ENCODE measurements around the gene CD47. TPM values are rescaled to one million over a fixed set of nuclear protein-coding genes. Genes with fewer than 3 reads are reported as not detected.

The CD47 gene
- total RNA-seq: 100 to 1,000 TPM; 122 to 124 TPM

DNA sequence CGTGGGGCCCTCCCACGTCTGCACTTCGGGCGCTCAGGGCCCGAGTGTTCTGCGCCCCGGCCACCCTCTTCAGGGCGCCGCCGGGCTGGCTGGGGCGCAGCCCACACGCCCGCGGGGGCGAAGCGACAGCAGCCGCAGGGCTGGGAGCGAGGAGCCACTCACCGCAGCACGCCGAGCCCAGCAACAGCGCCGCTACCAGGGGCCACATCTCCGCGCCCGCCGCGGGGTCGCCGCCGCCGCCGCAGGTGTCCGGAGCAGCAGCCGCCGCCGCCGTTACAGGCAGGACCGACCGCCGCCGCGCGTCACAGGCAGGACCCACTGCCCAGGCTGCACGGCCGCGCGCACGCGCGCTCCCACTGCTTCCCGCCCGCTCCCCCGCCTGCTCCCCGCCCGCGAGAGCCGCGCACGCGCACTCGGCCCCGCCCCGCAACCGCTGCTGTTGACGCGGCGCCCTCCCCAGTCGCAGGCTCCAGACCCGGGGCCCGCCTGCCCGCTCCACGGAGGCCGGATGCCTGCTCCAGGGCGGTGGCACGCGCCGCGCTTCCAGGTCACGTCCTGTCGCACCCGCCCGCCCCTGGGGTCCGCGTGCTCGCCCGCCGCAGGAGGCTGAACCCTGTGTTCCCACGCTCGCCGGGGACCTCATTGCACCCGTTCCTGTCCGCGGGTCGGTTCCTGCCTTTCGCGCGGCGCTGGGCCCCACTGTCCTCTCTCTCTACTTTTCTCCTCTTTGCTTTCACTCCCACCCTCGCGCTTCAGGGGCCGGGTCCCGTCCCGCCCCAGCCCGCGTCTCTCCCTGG is at the start of gene CD47:
Gene CD47 (minus strand): TSS at position 331 of the 797 bp plus-strand sequence. CDS start 123 bp downstream, at position 208.
- peak; percentile 97 for DNase-seq
- intact Hi-C loops (cut with micrococcal nuclease): loop anchor here (2.0 to 5.0 kb wide), 2 partner anchors 568 to 731 kb away; partner anchors contain the start of genes BBX and TRAT1
- Mint-ChIP-seq H3K36me3 (peaks cover 9% of the 10 kb centered on the region), H3K4me1 (ENCODE audit: low read depth) (peaks cover 30% of the 10 kb centered on the region), H3K27me3 (no peaks in the 10 kb centered on the region), H3K9me3 (peaks cover 2% of the 10 kb centered on the region), H3K27ac (peak within 1 kb of the TSS; percentile 95), H3K4me3 (peak within 1 kb of the TSS; percentile 93)
- POLR2A ChIA-PET: interaction anchor here (0.8 to 12.0 kb wide), 9 partner anchors 15 to 205 kb away, joined by 3 to 147 read pairs (median 7); partner anchors contain the start of gene HHLA2
- CTCF ChIA-PET: no interaction called here

DNA sequence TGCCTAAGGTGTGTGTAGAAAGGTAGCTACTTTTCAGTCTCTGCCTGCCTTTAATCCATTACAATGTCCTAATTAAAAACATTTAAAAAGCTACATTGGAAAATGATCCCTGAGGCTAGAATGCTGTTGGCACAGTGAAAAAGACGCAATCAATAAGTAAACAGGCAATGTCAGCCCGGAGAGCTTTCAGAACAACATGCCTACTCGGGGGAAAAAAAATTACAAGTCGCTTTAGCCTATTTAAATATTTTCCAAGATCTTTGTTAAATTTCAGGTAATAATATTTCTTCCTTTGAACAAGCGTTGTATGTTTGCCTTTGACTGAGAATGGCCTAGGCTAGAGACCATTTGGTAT is 46.6 kb upstream of the CD47 start:
- intact Hi-C loops (cut with micrococcal nuclease): no loop called here
- peaks cover 67% of the 10 kb centered on the region for H3K36me3 Mint-ChIP-seq
- H3K9me3 Mint-ChIP-seq: no peaks in the 10 kb centered on the region
- ChIA-PET CTCF (interaction anchor here (1.3 to 1.4 kb wide), 2 partner anchors 16 to 350 kb away, joined by 3 to 4 read pairs; no protein-coding TSS in a partner anchor), POLR2A (no interaction called here)
- no peak overlapping the region for H3K4me3 Mint-ChIP-seq
- H3K27ac Mint-ChIP-seq: no peak overlapping the region
- DNase-seq: no peak
- peaks cover 48% of the 10 kb centered on the region for H3K4me1 Mint-ChIP-seq (ENCODE audit: low read depth)
- no peaks in the 10 kb centered on the region for H3K27me3 Mint-ChIP-seq

DNA sequence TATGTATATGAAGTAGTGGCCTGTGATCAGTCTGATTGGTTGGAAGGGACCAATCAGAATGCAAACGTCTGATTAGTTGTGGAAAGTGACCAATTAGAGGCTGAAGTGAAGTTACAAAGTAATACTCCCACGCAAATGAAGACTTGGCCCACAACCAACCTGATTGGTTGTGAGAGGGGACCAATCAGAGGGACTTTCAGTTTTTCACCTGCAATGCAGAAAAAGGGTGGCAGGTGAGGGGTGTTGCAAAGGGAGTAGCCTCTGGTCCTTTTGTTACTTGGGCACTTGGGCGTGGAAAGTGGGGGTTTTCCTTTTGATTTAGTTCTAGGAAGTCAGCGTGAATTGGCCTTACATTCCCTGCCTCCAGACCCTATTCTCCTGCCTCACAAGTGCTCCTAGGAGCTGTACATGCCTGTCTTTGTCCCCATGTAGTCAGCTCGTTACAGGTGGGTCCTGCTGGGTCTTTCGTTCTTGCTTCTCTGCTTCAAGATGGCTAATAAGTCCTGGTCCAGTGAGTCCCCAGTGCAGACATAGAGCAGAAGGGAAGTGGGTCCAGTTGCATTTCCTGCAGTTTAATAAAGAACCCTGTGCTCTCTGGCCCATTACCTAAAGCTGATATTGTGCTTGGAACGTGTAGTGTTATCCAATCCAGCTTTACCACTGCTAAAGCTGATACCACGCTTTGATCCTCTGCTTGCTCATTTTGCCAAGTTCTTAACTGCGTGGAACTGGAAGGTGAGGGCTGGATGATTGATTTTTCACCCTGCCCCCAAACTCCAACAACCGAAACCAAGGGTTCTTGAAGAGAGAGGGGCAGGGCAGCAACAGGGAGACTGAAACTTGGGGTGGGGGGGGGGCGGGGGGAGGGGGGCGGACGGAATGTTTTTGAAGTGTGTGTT is 46.0 kb upstream of the CD47 start:
- peaks cover 73% of the 10 kb centered on the region for H3K36me3 Mint-ChIP-seq
- ChIA-PET POLR2A (no interaction called here), CTCF (interaction anchor here (1.4 kb wide), 1 partner anchor 17 kb away, joined by 3 read pairs; no protein-coding TSS in a partner anchor)
- no peak overlapping the region for H3K4me3 Mint-ChIP-seq
- intact Hi-C loops (cut with micrococcal nuclease): no loop called here
- DNase-seq: no peak
- no peaks in the 10 kb centered on the region for H3K9me3 Mint-ChIP-seq
- peak overlapping the region; percentile 51 for H3K27ac Mint-ChIP-seq
- peaks cover 55% of the 10 kb centered on the region for H3K4me1 Mint-ChIP-seq (ENCODE audit: low read depth)
- no peaks in the 10 kb centered on the region for H3K27me3 Mint-ChIP-seq

DNA sequence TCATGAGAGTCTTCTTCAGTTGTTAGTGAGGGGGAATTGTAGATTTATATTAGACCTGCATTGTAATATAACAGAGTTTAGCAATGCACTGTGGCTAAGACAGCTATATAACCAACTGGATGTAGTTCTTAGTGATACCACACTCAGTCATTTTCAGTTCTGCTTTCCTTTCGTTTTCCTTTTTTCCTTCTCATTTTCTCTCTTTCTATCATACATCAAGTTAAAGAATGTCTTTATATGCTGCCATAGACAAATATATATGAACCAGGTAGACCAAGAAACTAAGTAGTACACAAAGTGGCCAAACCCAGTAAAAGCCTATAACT is 43.7 kb upstream of the CD47 start:
- POLR2A ChIA-PET: interaction anchor here (1.6 to 2.8 kb wide), 2 partner anchors 9 to 46 kb away, joined by 7 to 15 read pairs; no protein-coding TSS in a partner anchor
- CTCF ChIA-PET: interaction anchor here (1.1 kb wide), 1 partner anchor 23 kb away, joined by 3 read pairs; no protein-coding TSS in a partner anchor
- Mint-ChIP-seq H3K9me3 (no peaks in the 10 kb centered on the region), H3K36me3 (peaks cover 71% of the 10 kb centered on the region), H3K27ac (peak overlapping the region; percentile 85), H3K4me1 (ENCODE audit: low read depth) (peaks cover 76% of the 10 kb centered on the region), H3K27me3 (no peaks in the 10 kb centered on the region), H3K4me3 (peak overlapping the region; percentile 43)
- DNase-seq: no peak
- intact Hi-C loops (cut with micrococcal nuclease): loop anchor here (1.0 to 5.0 kb wide), 3 partner anchors 9 to 703 kb away; no protein-coding TSS in a partner anchor

- ChIA-PET CTCF (interaction anchor here (1.1 to 1.5 kb wide), 2 partner anchors 10 to 24 kb away, joined by 3 to 4 read pairs; no protein-coding TSS in a partner anchor), POLR2A (interaction anchor here (1.1 to 2.8 kb wide), 3 partner anchors 8 to 45 kb away, joined by 4 to 15 read pairs (median 7); no protein-coding TSS in a partner anchor)
- Mint-ChIP-seq H3K4me1 (ENCODE audit: low read depth) (peaks cover 81% of the 10 kb centered on the region), H3K36me3 (peaks cover 75% of the 10 kb centered on the region), H3K9me3 (no peaks in the 10 kb centered on the region), H3K4me3 (peak overlapping the region; percentile 43), H3K27me3 (no peaks in the 10 kb centered on the region), H3K27ac (peak overlapping the region; percentile 85)
- DNase-seq: no peak
- intact Hi-C loops (cut with micrococcal nuclease): loop anchor here (1.0 to 5.0 kb wide), 3 partner anchors 9 to 703 kb away; no protein-coding TSS in a partner anchor
Observed at GRCh38 chr3:108133858-108134554, 43.2 kb upstream of the CD47 start.

DNA sequence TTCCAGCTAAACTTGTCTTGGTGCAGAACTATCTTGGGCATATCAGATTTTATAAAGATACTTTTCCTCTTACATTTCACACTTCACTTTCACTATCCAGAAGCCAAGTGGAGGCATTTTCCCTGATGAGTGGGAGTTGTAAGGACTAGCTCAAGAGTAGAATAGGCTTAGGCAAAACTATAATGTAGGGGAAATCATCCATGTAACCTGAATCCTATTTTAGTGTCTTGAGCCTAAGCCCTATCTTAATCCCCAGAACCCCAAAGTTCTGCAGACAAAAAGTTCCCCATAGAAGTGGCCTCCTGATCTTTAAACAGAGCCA is 42.2 kb upstream of the CD47 start:
- Mint-ChIP-seq H3K36me3 (peaks cover 78% of the 10 kb centered on the region), H3K4me3 (peak overlapping the region; percentile 33)

DNA sequence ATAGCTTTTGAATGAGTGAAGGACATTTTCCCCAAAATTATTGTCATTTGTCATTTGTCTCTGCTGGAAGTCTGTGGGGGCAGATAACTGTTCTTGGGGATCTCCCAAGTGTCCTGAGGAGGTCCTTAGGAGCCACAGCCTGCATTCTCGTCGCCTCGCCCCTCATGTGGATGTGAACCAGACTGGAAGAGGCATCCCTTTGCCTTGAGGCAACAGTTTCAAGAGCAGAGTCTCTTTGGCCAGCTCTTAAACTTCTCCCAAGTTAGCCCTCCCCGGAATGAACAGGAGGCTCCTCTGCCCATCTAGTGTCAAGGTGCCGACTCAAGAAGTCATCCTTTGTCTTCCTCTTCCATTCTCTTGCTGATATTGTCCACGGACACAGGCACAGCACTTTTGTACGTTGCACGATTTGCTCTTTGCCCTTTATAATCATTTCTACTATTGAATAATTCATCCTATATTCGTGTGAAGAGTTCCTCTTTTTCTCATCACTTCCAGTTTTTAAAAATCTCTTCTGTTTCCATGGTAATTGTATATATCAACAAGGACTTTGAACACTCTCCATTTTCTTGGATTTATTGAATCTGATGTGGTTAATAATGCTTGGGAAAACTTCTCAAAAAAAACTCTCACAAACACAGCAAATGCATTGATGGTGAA is 40.8 kb upstream of the CD47 start:
- Mint-ChIP-seq H3K9me3 (peaks cover 4% of the 10 kb centered on the region), H3K27me3 (no peaks in the 10 kb centered on the region), H3K27ac (peak overlapping the region; percentile 85), H3K36me3 (peaks cover 73% of the 10 kb centered on the region), H3K4me3 (peak overlapping the region; percentile 33), H3K4me1 (ENCODE audit: low read depth) (peaks cover 89% of the 10 kb centered on the region)
- ChIA-PET POLR2A (interaction anchor here (1.0 to 1.4 kb wide), 4 partner anchors 40 to 257 kb away, joined by 3 to 21 read pairs (median 4); partner anchors contain the start of gene IFT57), CTCF (interaction anchor here (1.2 to 1.3 kb wide), 3 partner anchors 42 to 346 kb away, joined by 3 to 5 read pairs (median 4); no protein-coding TSS in a partner anchor)
- DNase-seq: no peak
- intact Hi-C loops (cut with micrococcal nuclease): loop anchor here (1.0 to 5.0 kb wide), 3 partner anchors 162 to 706 kb away; no protein-coding TSS in a partner anchor

More for the DNA sequence above, 42.2 kb upstream of the CD47 start:
- DNase-seq: no peak
- Mint-ChIP-seq H3K27ac (peak overlapping the region; percentile 85), H3K4me1 (ENCODE audit: low read depth) (peaks cover 91% of the 10 kb centered on the region), H3K9me3 (peaks cover 4% of the 10 kb centered on the region), H3K27me3 (no peaks in the 10 kb centered on the region)
- ChIA-PET POLR2A (interaction anchor here (0.8 to 2.8 kb wide), 4 partner anchors 7 to 44 kb away, joined by 3 to 15 read pairs (median 6); no protein-coding TSS in a partner anchor), CTCF (interaction anchor here (1.0 to 1.5 kb wide), 5 partner anchors 9 to 344 kb away, joined by 3 to 4 read pairs (median 4); no protein-coding TSS in a partner anchor)
- intact Hi-C loops (cut with micrococcal nuclease): loop anchor here (5.0 kb wide), 2 partner anchors 254 to 704 kb away; no protein-coding TSS in a partner anchor

- Mint-ChIP-seq H3K4me3 (peak overlapping the region; percentile 33), H3K9me3 (peaks cover 4% of the 10 kb centered on the region), H3K27ac (peak overlapping the region; percentile 85), H3K36me3 (peaks cover 71% of the 10 kb centered on the region), H3K4me1 (ENCODE audit: low read depth) (peaks cover 88% of the 10 kb centered on the region), H3K27me3 (no peaks in the 10 kb centered on the region)
- intact Hi-C loops (cut with micrococcal nuclease): loop anchor here (1.0 to 5.0 kb wide), 3 partner anchors 162 to 706 kb away; no protein-coding TSS in a partner anchor
- CTCF ChIA-PET: interaction anchor here (1.3 kb wide), 2 partner anchors 41 to 347 kb away, joined by 4 to 5 read pairs; no protein-coding TSS in a partner anchor
- DNase-seq: no peak
- POLR2A ChIA-PET: interaction anchor here (0.7 to 1.4 kb wide), 6 partner anchors 12 to 458 kb away, joined by 3 to 21 read pairs (median 4); partner anchors contain the start of genes CIP2A, DZIP3 and IFT57
Observed at GRCh38 chr3:108130701-108131474, 40.1 kb upstream of the CD47 start.

- Mint-ChIP-seq H3K9me3 (peaks cover 4% of the 10 kb centered on the region), H3K27me3 (no peaks in the 10 kb centered on the region), H3K4me1 (ENCODE audit: low read depth) (peaks cover 84% of the 10 kb centered on the region), H3K4me3 (peak overlapping the region; percentile 43), H3K36me3 (peaks cover 71% of the 10 kb centered on the region), H3K27ac (peak overlapping the region; percentile 85)
- ChIA-PET POLR2A (interaction anchor here (0.7 to 9.4 kb wide), 6 partner anchors 12 to 459 kb away, joined by 3 to 147 read pairs (median 4); partner anchors contain the start of genes CD47, CIP2A, DZIP3 and IFT57), CTCF (interaction anchor here (1.3 kb wide), 2 partner anchors 41 to 348 kb away, joined by 4 to 5 read pairs; no protein-coding TSS in a partner anchor)
- intact Hi-C loops (cut with micrococcal nuclease): loop anchor here (5.0 kb wide), 2 partner anchors 257 to 707 kb away; no protein-coding TSS in a partner anchor
- no peak for DNase-seq
Observed at GRCh38 chr3:108130236-108130635, 39.4 kb upstream of the CD47 start.

Measured in activated CD4-positive, alpha-beta memory T cell treated with anti-CD3 and anti-CD28 coated beads for 36 hours (primary cell).